Stomach smooth muscle (tissue), 2 donors: ENCODE measurements around the gene ADM2.

Source experiments
- H3K27ac ChIP-seq: one replicate; pipeline ENCODE4 v1.7.0; 2013; ENCODE audit warnings: mild to moderate bottlenecking, low read length, inconsistent platforms
- H3K27me3 ChIP-seq, 2 donors: one replicate each; pipeline ENCODE4 v1.7.0; 2013; ENCODE audit warnings: low read length in 2 of 2; ENCODE audit not compliant: insufficient read depth in 2 of 2, control insufficient read depth in 1 of 2
- H3K36me3 ChIP-seq, 2 donors: one replicate each; pipeline ENCODE4 v1.7.0; 2013; ENCODE audit warnings: low read length in 2 of 2; ENCODE audit not compliant: control insufficient read depth in 2 of 2, insufficient read depth in 2 of 2
- H3K4me1 ChIP-seq: one replicate; pipeline ENCODE4 v1.7.0; 2013; ENCODE audit warnings: low read length; ENCODE audit not compliant: control insufficient read depth, insufficient read depth
- H3K4me3 ChIP-seq, 2 donors: one replicate each; pipeline ENCODE4 v1.7.0; 2013; ENCODE audit warnings: low read length in 2 of 2
- H3K9ac ChIP-seq, 2 donors: one replicate each; pipeline ENCODE4 v1.7.0; 2013; ENCODE audit warnings: low read length in 2 of 2, mild to moderate bottlenecking in 1 of 2
- H3K9me3 ChIP-seq, 2 donors: one replicate each; pipeline ENCODE4 v1.7.0; 2013; ENCODE audit warnings: low read length in 2 of 2; ENCODE audit not compliant: control insufficient read depth in 2 of 2
- donor health status: healthy.
- donor health status: Pancreatic carcinoma.

The ADM2 gene

GRCh38 chr22:50438305-50439275 is 42.8 kb upstream of the ADM2 start:
- Histone ChIP-seq H3K27me3 (no peaks in the 10 kb centered on the region), H3K4me3 (no peak overlapping the region), H3K9me3 (no peaks in the 10 kb centered on the region), H3K27ac (no peak overlapping the region), H3K4me1 (no peaks in the 10 kb centered on the region), H3K36me3 (peaks cover 19 to 39% of the 10 kb centered on the region in 2 donors), H3K9ac (no peak overlapping the region)

DNA sequence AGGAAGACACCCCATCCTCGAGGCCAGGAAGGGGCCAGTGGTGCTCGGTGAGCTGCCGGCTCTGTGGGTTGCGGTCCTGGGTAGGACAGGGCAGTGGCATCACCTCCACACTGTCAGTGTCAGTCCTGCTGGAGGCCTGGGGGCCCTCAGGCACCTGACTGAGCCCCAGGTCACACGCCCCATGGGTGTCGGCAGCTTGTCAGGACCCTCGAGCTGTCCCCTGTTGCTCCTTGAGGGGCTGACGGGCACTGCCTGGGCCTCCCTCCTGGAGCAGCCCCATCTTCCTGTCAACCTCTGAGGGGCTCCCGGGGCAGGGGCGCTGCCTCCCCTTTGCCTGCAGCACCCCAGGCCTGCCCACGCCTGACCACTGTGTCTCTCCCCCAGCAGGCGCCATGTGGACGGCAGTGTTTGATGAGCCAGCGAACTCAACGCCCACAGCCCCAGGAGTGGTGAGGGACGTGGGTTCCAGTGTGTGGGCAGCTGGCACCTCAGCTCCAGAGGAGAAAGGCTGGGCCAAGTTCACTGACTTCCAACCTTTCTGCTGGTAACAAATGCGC is 42.0 kb upstream of the ADM2 start:
- peaks cover under 1% of the 10 kb centered on the region for H3K4me1 ChIP-seq
- no peaks in the 10 kb centered on the region for H3K27me3 ChIP-seq
- H3K4me3 ChIP-seq: no peak overlapping the region
- no peak overlapping the region for H3K27ac ChIP-seq
- peaks cover 19 to 39% of the 10 kb centered on the region in 2 donors for H3K36me3 ChIP-seq
- no peaks in the 10 kb centered on the region for H3K9me3 ChIP-seq
- H3K9ac ChIP-seq: no peak overlapping the region

DNA sequence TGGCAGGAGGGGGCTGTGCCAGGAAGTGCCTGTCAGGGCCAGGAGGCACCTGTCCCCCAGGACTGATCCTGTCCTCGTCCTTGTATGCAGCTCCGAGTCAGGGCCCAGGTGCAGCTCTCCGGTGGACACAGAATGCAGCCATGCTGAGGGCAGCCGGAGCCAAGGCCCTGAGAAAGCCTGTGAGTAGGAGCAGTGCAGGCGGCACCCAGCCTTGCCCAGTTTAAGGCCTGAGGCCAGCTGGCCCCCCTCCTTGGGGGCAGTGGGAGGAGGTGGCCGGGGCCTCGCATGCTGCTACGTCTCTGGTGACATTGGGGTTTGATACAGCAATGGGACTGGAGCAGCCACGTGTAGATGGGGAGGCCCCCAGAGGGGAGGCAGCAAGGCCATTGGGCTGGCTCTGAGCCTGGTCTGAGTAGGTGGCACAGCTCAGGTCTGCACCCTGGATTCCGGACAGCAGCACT is 41.4 kb upstream of the ADM2 start:
- Histone ChIP-seq H3K9me3 (no peaks in the 10 kb centered on the region), H3K4me3 (no peak overlapping the region), H3K27me3 (no peaks in the 10 kb centered on the region), H3K4me1 (peaks cover 5% of the 10 kb centered on the region), H3K36me3 (peaks cover 19 to 39% of the 10 kb centered on the region in 2 donors), H3K27ac (no peak overlapping the region), H3K9ac (no peak overlapping the region)

DNA sequence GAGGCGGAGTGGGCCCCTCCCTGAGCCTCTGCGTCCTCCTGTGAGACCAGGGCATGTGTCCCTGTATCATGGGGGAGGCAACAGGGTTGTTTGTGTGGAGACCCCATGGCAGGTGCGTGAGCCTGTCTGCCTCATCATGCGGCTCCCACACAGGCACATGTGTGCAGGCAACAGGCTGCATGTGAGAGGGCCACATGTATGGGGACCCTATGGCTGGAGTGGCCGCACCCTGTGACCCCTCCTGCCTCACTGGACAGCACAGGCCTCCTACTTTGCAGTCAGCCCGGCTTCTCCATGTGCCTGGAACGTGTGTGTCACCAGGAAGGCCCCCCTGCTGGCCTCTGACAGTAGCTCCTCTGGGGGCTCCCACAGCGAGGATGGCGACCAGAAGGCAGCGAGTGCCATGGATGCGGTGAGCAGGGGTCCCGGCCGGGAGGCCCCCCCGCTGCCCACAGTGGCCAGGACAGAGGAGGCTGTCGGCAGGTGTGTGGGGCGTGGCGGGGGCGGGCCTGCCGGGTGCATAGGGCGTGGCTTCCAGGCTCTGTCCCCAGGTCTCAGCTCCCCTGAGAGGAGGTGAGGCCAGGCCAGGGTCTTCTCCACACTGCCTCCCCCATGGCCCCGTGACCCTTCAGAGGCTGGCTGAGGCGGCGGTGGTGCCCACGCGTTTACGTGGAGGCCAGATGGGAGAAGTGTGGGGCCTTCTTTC is 40.6 kb upstream of the ADM2 start:
- H3K9ac ChIP-seq: no peak overlapping the region
- H3K4me3 ChIP-seq: no peak overlapping the region
- H3K27me3 ChIP-seq: no peaks in the 10 kb centered on the region
- no peak overlapping the region for H3K27ac ChIP-seq
- H3K36me3 ChIP-seq: peaks cover 16 to 32% of the 10 kb centered on the region in 2 donors
- H3K9me3 ChIP-seq: no peaks in the 10 kb centered on the region
- H3K4me1 ChIP-seq: peaks cover 13% of the 10 kb centered on the region

DNA sequence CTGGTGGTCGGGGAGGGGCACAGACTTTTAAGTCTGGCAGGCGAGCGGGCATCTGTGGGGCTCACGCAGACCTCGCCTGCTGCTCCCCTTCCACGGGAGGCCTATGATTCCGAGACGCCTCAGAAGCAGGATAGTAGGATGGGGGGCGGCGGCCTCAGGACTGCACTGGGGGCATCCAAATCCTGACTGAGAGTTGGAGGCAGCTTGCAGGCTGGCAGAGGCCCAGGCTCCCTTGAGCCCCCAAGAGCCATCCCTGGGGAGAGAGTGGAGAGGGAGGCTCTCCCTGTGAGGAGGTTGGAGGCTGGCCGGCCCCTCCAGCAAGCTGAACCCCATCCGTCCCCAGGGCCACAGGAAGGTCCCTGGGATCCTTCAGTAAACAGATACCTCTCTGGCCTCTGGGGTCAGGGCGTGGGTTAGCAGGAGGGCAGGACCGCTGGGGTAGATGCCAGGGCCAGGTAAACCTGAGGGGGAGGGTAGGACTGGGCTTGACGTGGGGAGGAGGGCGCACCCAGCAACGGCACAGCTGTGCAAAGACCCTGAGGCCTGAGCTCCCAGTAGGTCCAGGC is 39.8 kb upstream of the ADM2 start:
- Histone ChIP-seq H3K27ac (no peak overlapping the region), H3K9ac (no peak overlapping the region), H3K36me3 (peaks cover 12 to 28% of the 10 kb centered on the region in 2 donors), H3K27me3 (no peaks in the 10 kb centered on the region), H3K9me3 (no peaks in the 10 kb centered on the region), H3K4me1 (peaks cover 14% of the 10 kb centered on the region), H3K4me3 (no peak overlapping the region)

DNA sequence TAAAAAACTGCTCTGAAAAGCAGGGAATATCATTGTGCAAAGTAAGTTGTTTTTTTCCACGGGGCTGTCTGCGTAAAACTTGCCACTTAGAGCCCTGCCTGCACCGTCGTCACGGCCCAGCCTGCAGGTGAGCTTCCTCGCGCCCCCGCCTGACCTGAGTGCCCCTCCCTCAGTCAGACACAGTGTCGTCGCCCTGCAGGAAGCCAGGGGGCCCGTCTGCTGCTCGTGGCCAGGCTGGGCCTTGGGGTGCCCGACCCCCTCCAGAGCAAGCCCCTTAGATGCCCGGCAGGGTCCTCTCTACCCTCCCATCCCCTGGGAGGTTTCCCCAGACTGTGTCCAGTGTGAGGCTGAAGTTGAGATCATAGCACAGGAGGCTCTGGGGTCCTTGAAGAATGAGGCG is 38.1 kb upstream of the ADM2 start:
- no peak overlapping the region for H3K27ac ChIP-seq
- H3K9me3 ChIP-seq: no peaks in the 10 kb centered on the region
- peaks cover 23 to 32% of the 10 kb centered on the region in 2 donors for H3K36me3 ChIP-seq
- H3K4me1 ChIP-seq: peaks cover 14% of the 10 kb centered on the region
- no peak overlapping the region for H3K9ac ChIP-seq
- H3K4me3 ChIP-seq: no peak overlapping the region
- H3K27me3 ChIP-seq: no peaks in the 10 kb centered on the region

DNA sequence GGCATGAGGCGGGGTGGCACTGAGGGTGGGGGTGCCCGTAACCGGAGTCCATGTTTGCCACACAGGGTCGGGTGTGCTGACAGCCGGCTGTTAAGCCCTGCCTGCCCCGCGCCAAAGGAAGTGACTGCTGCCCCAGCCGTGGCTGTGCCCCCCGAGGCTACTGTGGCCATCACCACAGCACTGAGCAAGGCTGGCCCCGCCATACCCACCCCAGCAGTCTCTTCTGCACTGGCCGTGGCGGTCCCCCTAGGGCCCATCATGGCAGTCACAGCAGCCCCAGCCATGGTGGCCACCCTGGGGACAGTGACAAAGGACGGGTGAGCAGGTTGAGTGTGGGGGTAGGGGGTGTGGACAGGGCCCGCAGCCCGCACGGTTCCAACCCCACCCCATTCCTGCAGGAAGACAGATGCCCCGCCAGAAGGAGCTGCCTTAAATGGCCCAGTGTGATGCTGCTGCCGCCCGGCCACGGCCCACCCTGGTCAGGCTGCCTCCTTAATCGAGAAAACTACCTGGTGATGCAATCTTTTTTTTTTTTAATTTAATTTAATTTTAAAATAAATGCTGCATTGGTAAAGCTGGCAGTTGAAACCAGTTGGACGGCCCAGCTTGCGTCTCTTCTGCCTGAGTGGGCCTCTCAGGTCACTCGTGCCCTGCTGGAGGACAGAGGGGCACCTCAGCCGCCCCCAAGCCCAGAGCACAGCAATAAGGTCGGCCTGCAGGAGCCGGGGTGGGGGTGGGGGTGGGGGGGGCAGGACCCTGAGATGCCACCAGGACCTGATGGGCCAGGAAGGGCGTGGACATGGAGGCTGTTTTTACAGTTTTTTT is 37.3 kb upstream of the ADM2 start:
- Histone ChIP-seq H3K27me3 (no peaks in the 10 kb centered on the region), H3K36me3 (peaks cover 26 to 31% of the 10 kb centered on the region in 2 donors), H3K4me1 (peaks cover 14% of the 10 kb centered on the region), H3K4me3 (no peak overlapping the region), H3K27ac (no peak overlapping the region), H3K9ac (no peak overlapping the region), H3K9me3 (no peaks in the 10 kb centered on the region)

- no peak overlapping the region for H3K4me3 ChIP-seq
- H3K9ac ChIP-seq: no peak overlapping the region
- peaks cover 14% of the 10 kb centered on the region for H3K4me1 ChIP-seq
- H3K27me3 ChIP-seq: no peaks in the 10 kb centered on the region
- no peak overlapping the region for H3K27ac ChIP-seq
- H3K36me3 ChIP-seq: peaks cover 26 to 29% of the 10 kb centered on the region in 2 donors
- no peaks in the 10 kb centered on the region for H3K9me3 ChIP-seq
These were observed 36.7 kb upstream of the ADM2 start for GRCh38 chr22:50444663-50445062.

GRCh38 chr22:50445071-50445879 is 36.1 kb upstream of the ADM2 start:
- Histone ChIP-seq H3K9me3 (no peaks in the 10 kb centered on the region), H3K9ac (no peak overlapping the region), H3K4me1 (peaks cover 14% of the 10 kb centered on the region), H3K27me3 (no peaks in the 10 kb centered on the region), H3K27ac (no peak overlapping the region), H3K4me3 (no peak overlapping the region), H3K36me3 (peaks cover 29 to 30% of the 10 kb centered on the region in 2 donors)
